CD14-positive monocyte (primary cell): ENCODE measurements around the gene PDIA6. TPM values are rescaled to one million over a fixed set of nuclear protein-coding genes. Genes with fewer than 3 reads are reported as not detected.

Experiments used
- DNase-seq, 3 donors: peaks; one replicate each; pipeline ENCODE4 v3.0.0-alpha.2; 2011 to 2022
- H2AFZ ChIP-seq: 2 replicates; pipeline ENCODE4 v1.6.0; 2012; ENCODE audit warnings: mild to moderate bottlenecking, low read depth, low read length, inconsistent platforms; ENCODE audit not compliant: insufficient read depth, poor library complexity, severe bottlenecking
- H3K27ac ChIP-seq, 2 donors: 1 replicate in 1 of 2; 2 replicates in 1 of 2; pipeline ENCODE4 v1.5.1; 2012 to 2013; ENCODE audit warnings: low read length in 2 of 2, control low read depth in 1 of 2, inconsistent platforms in 1 of 2, low read depth in 1 of 2, mild to moderate bottlenecking in 1 of 2
- H3K27me3 ChIP-seq, 2 donors: one replicate each; pipeline versions ENCODE4 v1.6.0 to v1.6.1; 2011 to 2013; ENCODE audit warnings: low read length in 2 of 2; ENCODE audit not compliant: control insufficient read depth in 2 of 2, insufficient read depth in 2 of 2
- H3K36me3 ChIP-seq, 2 donors: replicated peaks in 1 of 2; 1 replicate in 1 of 2; 2 replicates in 1 of 2; pipeline versions ENCODE4 v1.5.1 to v1.6.1; 2012 to 2013; ENCODE audit warnings: low read length in 2 of 2, control low read depth in 1 of 2, inconsistent platforms in 1 of 2, mild to moderate bottlenecking in 1 of 2; ENCODE audit not compliant: insufficient read depth in 2 of 2, control insufficient read depth in 1 of 2
- H3K4me1 ChIP-seq, 2 donors: 1 replicate in 1 of 2; 2 replicates in 1 of 2; pipeline versions ENCODE4 v1.5.1 to v1.6.1; 2012 to 2013; ENCODE audit warnings: low read length in 2 of 2, control low read depth in 1 of 2, inconsistent platforms in 1 of 2, mild to moderate bottlenecking in 1 of 2, moderate library complexity in 1 of 2; ENCODE audit not compliant: insufficient read depth in 2 of 2, control insufficient read depth in 1 of 2
- H3K4me2 ChIP-seq: replicated peaks from 2 replicates; pipeline ENCODE3; 2012; ENCODE audit warnings: low read length, moderate library complexity, mild to moderate bottlenecking; ENCODE audit not compliant: poor library complexity, severe bottlenecking; ENCODE audit errors: extremely low read depth
- H3K4me3 ChIP-seq, 3 experiments: fragments of 200-600 bp in 1 of 3; sonication (generic) in 1 of 3; replicated peaks in 1 of 3; 1 replicate in 2 of 3; 2 replicates in 1 of 3; pipeline ENCODE4 v1.5.1; 2011 to 2013; ENCODE audit warnings: low read length in 3 of 3, mild to moderate bottlenecking in 3 of 3, control low read depth in 2 of 3, low read depth in 2 of 3, inconsistent platforms in 1 of 3, moderate library complexity in 1 of 3
- H3K79me2 ChIP-seq: 2 replicates; pipeline ENCODE4 v1.6.0; 2012; ENCODE audit warnings: mild to moderate bottlenecking, control low read depth, inconsistent platforms, low read length, moderate library complexity; ENCODE audit not compliant: insufficient read depth
- H3K9ac ChIP-seq: 2 replicates; pipeline ENCODE4 v1.6.0; 2017; ENCODE audit warnings: low read length, mild to moderate bottlenecking; ENCODE audit not compliant: insufficient read depth, poor library complexity, severe bottlenecking
- H3K9me3 ChIP-seq, 2 donors: replicated peaks in 1 of 2; 1 replicate in 1 of 2; 2 replicates in 1 of 2; pipeline versions ENCODE4 v1.5.1 to v1.6.1; 2012 to 2013; ENCODE audit warnings: low read length in 2 of 2, control low read depth in 1 of 2; ENCODE audit not compliant: control insufficient read depth in 1 of 2, insufficient read depth in 1 of 2
- H4K20me1 ChIP-seq: 2 replicates; pipeline ENCODE4 v1.6.0; 2012; ENCODE audit warnings: mild to moderate bottlenecking, low read length, control low read depth, moderate library complexity; ENCODE audit not compliant: insufficient read depth
- H3K27ac Mint-ChIP-seq, 7 donors: one replicate each; pipeline ENCODE4 v1.8.0; 2020; ENCODE audit warnings: mild to moderate bottlenecking in 7 of 7, mixed read lengths in 7 of 7, moderate library complexity in 6 of 7, inconsistent platforms in 2 of 7
- H3K27me3 Mint-ChIP-seq, 3 donors: one replicate each; pipeline ENCODE4 v1.8.0; 2021 to 2022; ENCODE audit warnings: low read depth in 3 of 3, mild to moderate bottlenecking in 3 of 3, mixed read lengths in 3 of 3, moderate library complexity in 3 of 3, inconsistent platforms in 1 of 3
- H3K36me3 Mint-ChIP-seq, 2 donors: one replicate each; pipeline ENCODE4 v1.8.0; 2020; ENCODE audit warnings: mixed read lengths in 2 of 2, inconsistent platforms in 1 of 2, mild to moderate bottlenecking in 1 of 2
- H3K4me1 Mint-ChIP-seq: one replicate; pipeline ENCODE4 v1.8.0; 2020; ENCODE audit warnings: mild to moderate bottlenecking, mixed read lengths
- H3K4me3 Mint-ChIP-seq, 2 donors: one replicate each; pipeline ENCODE4 v1.8.0; 2020; ENCODE audit warnings: mild to moderate bottlenecking in 2 of 2, mixed read lengths in 2 of 2, moderate library complexity in 1 of 2
- H3K9me3 Mint-ChIP-seq, 7 donors: one replicate each; pipeline ENCODE4 v1.8.0; 2020 to 2022; ENCODE audit warnings: mixed read lengths in 7 of 7, mild to moderate bottlenecking in 6 of 7, moderate library complexity in 6 of 7, inconsistent platforms in 2 of 7
- WGBS: methylation state at CpG from one replicate; pipeline ENCODE4 v1.1.5; 2013; ENCODE audit warnings: missing lambda C conversion rate; ENCODE audit not compliant: insufficient coverage; 5-methylcytosine and 5-hydroxymethylcytosine counted together
- intact Hi-C, 2 donors: fragments of 100-400 bp; cut with micrococcal nuclease; formaldehyde crosslinking; loops; one replicate each; pipeline versions ENCODE4 v1.15.0 to v1.15.1; 2023
- polyA plus RNA-seq, 3 donors: library from polyadenylated mRNA; depleted of rRNA in 1 of 3; unstranded in 2 of 3; stranded (reverse) in 1 of 3; fragments of 300-500 nt in 2 of 3; fragments of >200 nt in 1 of 3; fragmentation: Illumina TruSeq in 2 of 3; gene quantifications; 1 replicate in 2 of 3; 2 replicates in 1 of 3; pipeline ENCODE4 v1.2.3, GENCODE V29; 2012 to 2021
- TF ChIP-seq, protein P1 (sequence below): fragments of 200-600 bp; IDR thresholded peaks from one replicate; pipeline ENCODE4 v1.8.0; 2022; ENCODE audit warnings: antibody characterized with exemption, mild to moderate bottlenecking

Gene PDIA6
- polyA plus RNA-seq, 3 donors = 49.8 to 187 (median 166) TPM

DNA sequence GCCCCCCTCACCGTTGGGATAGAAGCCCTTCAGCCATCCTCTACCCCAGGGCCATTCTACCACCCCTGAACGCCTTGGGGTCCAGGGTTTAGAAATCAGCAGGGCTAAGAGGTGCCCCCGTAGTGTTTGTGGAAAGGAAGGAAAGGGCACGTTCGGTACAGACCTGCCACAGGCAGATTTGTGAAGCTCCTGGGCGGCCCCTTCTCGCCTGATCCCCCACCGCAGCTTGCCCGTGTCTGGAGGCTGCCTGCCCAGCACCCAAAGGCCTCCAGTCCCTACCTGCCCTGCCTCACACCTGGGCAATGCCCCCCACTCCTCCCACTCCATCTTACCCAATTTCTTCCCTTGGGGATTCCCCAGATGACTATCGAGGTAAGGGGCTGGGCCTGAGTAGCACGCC, 69.9 kb downstream of the PDIA6 start:
- Histone ChIP-seq H3K4me2 (no peak overlapping the region), H3K9ac (no peak overlapping the region), H3K4me3 (no peak overlapping the region), H3K27me3 (no peaks in the 10 kb centered on the region), H2AFZ (no peak overlapping the region), H3K36me3 (no peaks in the 10 kb centered on the region), H3K4me1 (peaks cover 10 to 11% of the 10 kb centered on the region in 2 donors), H3K27ac (no peak overlapping the region), H3K79me2 (no peaks in the 10 kb centered on the region), H4K20me1 (no peaks in the 10 kb centered on the region), H3K9me3 (no peaks in the 10 kb centered on the region)
- H3K27me3 Mint-ChIP-seq = peaks cover 0 to 4% (median 1%) of the 10 kb centered on the region in 3 donors
- H3K4me1 Mint-ChIP-seq = peaks cover 12% of the 10 kb centered on the region
- TF ChIP-seq, protein P1, sequence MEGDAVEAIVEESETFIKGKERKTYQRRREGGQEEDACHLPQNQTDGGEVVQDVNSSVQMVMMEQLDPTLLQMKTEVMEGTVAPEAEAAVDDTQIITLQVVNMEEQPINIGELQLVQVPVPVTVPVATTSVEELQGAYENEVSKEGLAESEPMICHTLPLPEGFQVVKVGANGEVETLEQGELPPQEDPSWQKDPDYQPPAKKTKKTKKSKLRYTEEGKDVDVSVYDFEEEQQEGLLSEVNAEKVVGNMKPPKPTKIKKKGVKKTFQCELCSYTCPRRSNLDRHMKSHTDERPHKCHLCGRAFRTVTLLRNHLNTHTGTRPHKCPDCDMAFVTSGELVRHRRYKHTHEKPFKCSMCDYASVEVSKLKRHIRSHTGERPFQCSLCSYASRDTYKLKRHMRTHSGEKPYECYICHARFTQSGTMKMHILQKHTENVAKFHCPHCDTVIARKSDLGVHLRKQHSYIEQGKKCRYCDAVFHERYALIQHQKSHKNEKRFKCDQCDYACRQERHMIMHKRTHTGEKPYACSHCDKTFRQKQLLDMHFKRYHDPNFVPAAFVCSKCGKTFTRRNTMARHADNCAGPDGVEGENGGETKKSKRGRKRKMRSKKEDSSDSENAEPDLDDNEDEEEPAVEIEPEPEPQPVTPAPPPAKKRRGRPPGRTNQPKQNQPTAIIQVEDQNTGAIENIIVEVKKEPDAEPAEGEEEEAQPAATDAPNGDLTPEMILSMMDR = no peak
- intact Hi-C loops = no loop called here
- no peak for DNase-seq
- no peak overlapping the region for H3K4me3 Mint-ChIP-seq
- H3K36me3 Mint-ChIP-seq = no peaks in the 10 kb centered on the region
- peaks cover 0 to 2% (median 0%) of the 10 kb centered on the region in 7 donors for H3K9me3 Mint-ChIP-seq
- 93% methylated on average over 3 of the region's 11 CpGs for WGBS
- H3K27ac Mint-ChIP-seq = no peak overlapping the region

DNA sequence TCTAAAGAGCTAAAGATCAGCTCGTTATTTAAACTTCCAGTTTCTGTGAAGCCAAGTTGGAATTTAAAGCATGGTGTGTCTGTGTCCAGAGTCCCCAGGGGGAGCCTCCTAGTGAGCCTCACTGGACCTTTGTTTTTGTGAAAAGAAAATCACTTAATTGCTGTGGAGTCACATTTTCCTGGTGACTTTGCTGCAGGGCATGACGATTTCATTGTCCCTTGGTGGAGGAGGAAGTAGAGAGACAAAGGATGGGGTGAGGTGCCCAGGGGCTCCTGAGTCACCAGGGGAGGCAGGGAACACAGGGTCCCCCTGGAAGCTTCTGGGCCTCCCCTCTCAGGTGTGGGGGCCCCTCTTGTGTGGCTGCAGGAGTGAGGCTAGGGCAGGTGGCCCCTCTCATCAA, 71.4 kb downstream of the PDIA6 start:
- Histone ChIP-seq H3K9ac (no peak overlapping the region), H3K27ac (no peak overlapping the region), H3K4me1 (peaks cover 10 to 11% of the 10 kb centered on the region in 2 donors), H3K4me3 (no peak overlapping the region), H3K36me3 (no peaks in the 10 kb centered on the region), H3K9me3 (no peaks in the 10 kb centered on the region), H3K4me2 (no peak overlapping the region), H4K20me1 (no peaks in the 10 kb centered on the region), H3K79me2 (no peaks in the 10 kb centered on the region), H2AFZ (no peak overlapping the region), H3K27me3 (no peaks in the 10 kb centered on the region)
- DNase-seq = no peak
- Mint-ChIP-seq H3K9me3 (peaks cover 0 to 2% (median 0%) of the 10 kb centered on the region in 7 donors), H3K36me3 (no peaks in the 10 kb centered on the region), H3K27ac (peak overlapping the region in 1 of 7 donors; percentile 40), H3K4me3 (no peak overlapping the region), H3K27me3 (peaks cover 0 to 5% (median 1%) of the 10 kb centered on the region in 3 donors), H3K4me1 (peaks cover 11% of the 10 kb centered on the region)
- WGBS = 39% methylated on average over 2 of the region's 2 CpGs
- TF ChIP-seq, protein P1 = no peak
- intact Hi-C loops = no loop called here
